Progenitor cell of endocrine pancreas (in vitro differentiated cells): ENCODE measurements around the gene ZDHHC14. TPM values are rescaled to one million over a fixed set of nuclear protein-coding genes. Genes with fewer than 3 reads are reported as not detected.

Experiments
- DNase-seq: peaks from one replicate; pipeline ENCODE4 v3.0.0; 2021; ENCODE audit warnings: low spot score; ENCODE audit not compliant: unreplicated experiment
- H3K27ac Mint-ChIP-seq: 2 replicates; pipeline ENCODE4 v1.8.0; 2021; ENCODE audit warnings: mild to moderate bottlenecking, moderate library complexity, mixed read lengths
- H3K27me3 Mint-ChIP-seq: 2 replicates; pipeline ENCODE4 v1.8.0; 2021; ENCODE audit warnings: mixed read lengths
- H3K36me3 Mint-ChIP-seq: 2 replicates; pipeline ENCODE4 v1.8.0; 2022; ENCODE audit warnings: mixed read lengths; ENCODE audit not compliant: insufficient read depth
- H3K4me1 Mint-ChIP-seq: 2 replicates; pipeline ENCODE4 v1.8.0; 2021; ENCODE audit warnings: low read depth, mixed read lengths
- H3K4me3 Mint-ChIP-seq: 2 replicates; pipeline ENCODE4 v1.8.0; 2021; ENCODE audit warnings: low read depth, mild to moderate bottlenecking, moderate library complexity, mixed read lengths
- H3K9me3 Mint-ChIP-seq: 2 replicates; pipeline ENCODE4 v1.8.0; 2021; ENCODE audit warnings: low read depth, mixed read lengths
- CTCF ChIP-seq: fragments of 200-600 bp; sonication (generic); IDR thresholded peaks from one replicate; pipeline ENCODE4 v1.5.0; 2021; ENCODE audit warnings: antibody characterized with exemption, mild to moderate bottlenecking; ENCODE audit not compliant: unreplicated experiment
- total RNA-seq: library from RNA; stranded (reverse); gene quantifications from 2 replicates; pipeline ENCODE4 v1.2.1, GENCODE V29; 2021

The ZDHHC14 gene
- total RNA-seq, 1 donor from 2014 or later, result 9.0 TPM

GRCh38 chr6:157518397-157519250 lies 137.6 kb downstream of the ZDHHC14 start:
- Mint-ChIP-seq H3K27ac (no peak overlapping the region), H3K27me3 (no peaks in the 10 kb centered on the region), H3K36me3 (no peaks in the 10 kb centered on the region), H3K4me1 (peaks cover 5% of the 10 kb centered on the region), H3K9me3 (no peaks in the 10 kb centered on the region), H3K4me3 (no peak overlapping the region)
- no peak for TF ChIP-seq CTCF
- no peak for DNase-seq

DNA sequence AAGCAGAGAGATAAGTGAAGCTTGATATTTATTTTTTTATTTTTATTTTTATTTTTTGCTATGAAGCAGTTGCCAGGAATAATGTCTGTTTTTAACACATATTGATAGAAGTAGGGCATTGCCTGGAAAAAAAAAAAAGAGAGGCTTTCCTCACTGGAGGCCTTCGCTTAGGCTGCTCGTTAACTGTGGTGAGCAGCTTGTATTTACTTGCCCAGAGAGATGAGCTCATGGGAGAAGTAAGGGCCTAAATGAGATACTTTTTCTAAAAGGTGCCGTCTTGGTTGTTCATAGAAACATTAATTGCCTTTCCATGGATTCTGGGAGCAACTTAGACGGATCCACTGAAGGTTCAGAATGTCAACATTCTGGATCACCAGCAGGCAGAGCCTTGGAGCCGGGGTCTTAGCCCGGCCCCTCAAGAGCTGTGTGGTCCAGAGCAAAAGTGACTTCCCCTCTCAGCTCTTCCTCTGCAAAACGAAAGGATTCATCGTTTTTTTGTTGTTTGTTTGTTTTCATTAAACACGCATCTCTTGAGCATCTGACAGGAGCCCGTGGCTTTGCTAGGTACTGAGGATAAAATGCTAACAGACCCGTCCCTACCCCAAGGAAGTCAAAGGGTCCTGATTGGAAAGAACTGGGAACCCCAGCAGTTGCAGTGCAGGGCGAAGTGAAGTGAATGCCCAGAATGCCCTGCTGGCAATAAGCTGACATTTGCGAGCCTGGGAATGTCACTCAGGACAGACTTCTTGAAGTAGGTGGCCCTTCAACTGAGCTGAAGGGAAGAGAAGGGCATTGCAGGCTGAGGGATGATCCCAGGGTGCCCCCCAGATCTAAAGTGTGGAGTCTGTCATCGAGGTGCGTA lies 138.5 kb downstream of the ZDHHC14 start:
- Mint-ChIP-seq H3K36me3 (no peaks in the 10 kb centered on the region), H3K4me1 (peaks cover 5% of the 10 kb centered on the region), H3K9me3 (no peaks in the 10 kb centered on the region), H3K4me3 (no peak overlapping the region), H3K27ac (no peak overlapping the region), H3K27me3 (no peaks in the 10 kb centered on the region)
- no peak for TF ChIP-seq CTCF
- no peak for DNase-seq

DNA sequence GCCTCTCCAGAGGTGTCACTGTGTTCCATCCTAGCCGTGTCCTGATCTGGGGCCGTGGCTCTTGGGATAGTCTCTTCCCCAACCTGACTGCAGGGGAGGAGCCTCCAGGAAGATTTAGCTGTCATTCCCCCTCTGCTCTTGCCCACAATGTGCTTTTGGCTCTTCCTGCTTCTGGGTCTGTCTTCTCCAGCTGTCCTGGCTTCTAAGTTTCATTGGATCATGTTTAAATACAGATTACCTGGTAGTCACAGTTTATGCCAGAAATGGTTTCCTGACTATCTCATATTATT lies 139.1 kb downstream of the ZDHHC14 start:
- Mint-ChIP-seq H3K36me3 (no peaks in the 10 kb centered on the region), H3K27me3 (no peaks in the 10 kb centered on the region), H3K9me3 (no peaks in the 10 kb centered on the region), H3K4me3 (no peak overlapping the region), H3K4me1 (peaks cover 5% of the 10 kb centered on the region), H3K27ac (no peak overlapping the region)
- no peak for TF ChIP-seq CTCF
- no peak for DNase-seq

DNA sequence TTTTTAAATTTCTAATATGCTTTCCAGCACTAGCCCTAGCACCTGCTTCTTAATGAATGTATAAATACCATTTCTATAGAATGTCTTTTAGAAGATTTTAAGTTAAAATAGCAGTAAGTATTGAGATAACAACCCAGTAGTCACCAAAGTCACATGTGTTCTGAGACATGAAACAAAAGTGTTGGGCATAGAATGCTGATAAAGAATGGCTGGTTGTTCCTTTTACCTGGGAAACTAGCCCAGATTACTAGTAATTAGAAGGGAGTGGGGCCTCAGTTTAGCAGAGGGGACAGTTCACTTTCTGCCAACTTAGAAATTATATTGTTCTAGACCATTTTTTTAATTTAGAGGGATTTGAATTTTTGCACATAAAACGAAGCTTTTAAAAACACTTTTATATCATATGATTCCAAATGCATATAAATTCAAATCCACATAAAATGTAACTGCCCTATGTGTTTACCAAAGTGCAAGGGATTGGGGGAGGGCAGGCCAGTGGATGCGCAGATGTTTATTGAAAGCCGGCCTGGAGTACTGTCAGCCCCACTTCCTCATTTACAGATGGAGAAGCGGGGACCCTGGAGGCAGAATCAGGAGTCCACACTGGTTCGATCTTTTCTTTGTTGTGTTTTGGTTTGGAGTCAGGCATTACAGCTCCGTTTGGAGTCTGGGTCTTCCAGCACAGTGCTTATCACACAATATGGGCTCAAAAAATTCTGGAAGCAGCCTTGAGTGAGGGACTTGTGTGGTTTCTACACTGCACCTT lies 139.8 kb downstream of the ZDHHC14 start:
- Mint-ChIP-seq H3K27ac (no peak overlapping the region), H3K4me1 (peaks cover 5% of the 10 kb centered on the region), H3K27me3 (no peaks in the 10 kb centered on the region), H3K4me3 (no peak overlapping the region), H3K9me3 (no peaks in the 10 kb centered on the region), H3K36me3 (no peaks in the 10 kb centered on the region)
- DNase-seq, result no peak
- no peak for TF ChIP-seq CTCF
